GM23338 (cell line): ENCODE data around the gene PBX3.

ENCODE experiments used
- CTCF ChIP-seq, 2 experiments: fragments of 200-600 bp in 1 of 2; sonication (generic) in 1 of 2; conservative IDR thresholded peaks; 2 replicates each; pipeline versions ENCODE4 v1.5.1 to v1.6.1; 2016 to 2017; ENCODE audit warnings: antibody characterized with exemption in 2 of 2, low read depth in 2 of 2, mild to moderate bottlenecking in 2 of 2, moderate library complexity in 1 of 2
- ETS1 ChIP-seq: IDR thresholded peaks from 2 replicates; pipeline ENCODE4 v1.6.1; 2016; ENCODE audit warnings: antibody characterized with exemption
- EZH2 ChIP-seq: fragments of 200-600 bp; sonication (generic); IDR thresholded peaks from one replicate; pipeline ENCODE4 v1.8.0; 2017; ENCODE audit warnings: antibody characterized with exemption, mild to moderate bottlenecking, low read depth; ENCODE audit not compliant: unreplicated experiment
- EZH2phosphoT487 ChIP-seq: fragments of 200-600 bp; sonication (generic); IDR thresholded peaks from one replicate; pipeline ENCODE4 v1.8.1; 2018; ENCODE audit warnings: antibody characterized with exemption; ENCODE audit not compliant: unreplicated experiment
- REST ChIP-seq: IDR thresholded peaks from one replicate; pipeline ENCODE4 v1.6.1; 2018; ENCODE audit warnings: antibody characterized with exemption; ENCODE audit not compliant: unreplicated experiment

- TF ChIP-seq CTCF (conservative IDR thresholded peaks at IDR 0.05; ENCODE audit: low read depth in 2 of 2) (no peak), EZH2 (no peak), ETS1 (no peak), REST (no peak), EZH2phosphoT487 (no peak)
Observed at GRCh38 chr9:125856331-125856730, 109.2 kb downstream of the PBX3 start.
